ENCODE data around the gene SPNS2.
"Not testable (repeated sequence)": the region's sequence is repeated elsewhere in the genome, so short reads cannot be mapped to it uniquely, and the experiment has no call there.

Gene SPNS2

GRCh38 chr17:4577386-4577993, 78.8 kb downstream of the SPNS2 start:
- DNase-seq = no peak

DNA sequence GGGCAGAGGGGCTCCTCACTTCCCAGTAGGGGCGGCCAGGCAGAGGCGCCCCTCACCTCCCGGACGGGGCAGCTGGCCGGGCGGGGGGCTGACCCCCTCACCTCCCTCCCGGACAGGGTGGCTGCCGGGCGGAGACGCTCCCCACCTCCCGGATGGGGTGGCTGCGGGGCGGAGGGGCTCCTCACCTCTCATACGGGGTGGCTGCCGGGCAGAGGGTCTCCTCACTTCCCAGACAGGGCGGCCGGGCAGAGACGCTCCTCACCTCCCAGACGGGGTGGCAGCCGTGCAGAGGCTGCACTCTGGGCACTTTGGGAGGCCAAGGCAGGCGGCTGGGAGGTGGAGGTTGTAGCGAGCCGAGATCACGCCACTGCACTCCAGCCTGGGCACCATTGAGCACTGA, 79.7 kb downstream of the SPNS2 start:
- not testable (repeated sequence) for DNase-seq

DNA sequence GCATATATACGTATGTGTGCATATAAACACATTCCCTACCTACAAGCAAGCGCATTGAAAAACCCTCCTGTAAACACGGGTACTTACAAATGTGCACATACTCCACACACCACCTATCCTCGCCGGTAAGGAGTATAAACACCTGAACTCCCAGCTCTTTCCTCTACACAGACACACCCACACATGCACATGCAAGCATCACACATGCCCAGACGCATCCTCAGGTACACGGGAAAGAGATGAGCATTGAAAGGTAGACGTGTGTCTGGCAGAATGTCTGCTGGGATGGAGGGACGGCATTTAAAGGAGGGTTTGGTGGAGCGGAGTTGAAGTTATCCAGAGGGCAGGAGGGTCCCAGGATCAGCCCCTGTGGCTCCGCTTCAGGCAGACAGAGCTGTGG, 81.0 kb downstream of the SPNS2 start:
- DNase-seq = no peak

DNA sequence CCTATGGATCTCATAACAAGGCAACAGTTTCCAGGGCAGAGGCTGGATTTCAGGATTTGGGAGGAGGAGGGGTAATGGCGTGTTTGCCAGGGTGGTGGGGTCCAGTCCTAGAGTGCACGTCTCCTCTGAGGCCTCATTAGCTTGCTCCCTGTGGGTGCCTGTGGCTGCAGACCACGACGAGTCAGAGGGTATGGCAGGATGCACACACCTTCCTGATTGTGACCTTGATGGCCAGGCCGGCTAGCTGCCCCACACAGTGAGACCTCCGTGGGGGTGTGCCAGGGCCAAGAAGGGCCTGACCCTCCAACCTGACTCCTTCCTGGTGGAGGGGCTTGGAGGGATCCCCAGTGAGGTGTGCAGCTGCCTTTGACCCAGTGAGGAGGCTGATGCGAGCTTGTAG, 81.6 kb downstream of the SPNS2 start:
- DNase-seq = no peak

DNA sequence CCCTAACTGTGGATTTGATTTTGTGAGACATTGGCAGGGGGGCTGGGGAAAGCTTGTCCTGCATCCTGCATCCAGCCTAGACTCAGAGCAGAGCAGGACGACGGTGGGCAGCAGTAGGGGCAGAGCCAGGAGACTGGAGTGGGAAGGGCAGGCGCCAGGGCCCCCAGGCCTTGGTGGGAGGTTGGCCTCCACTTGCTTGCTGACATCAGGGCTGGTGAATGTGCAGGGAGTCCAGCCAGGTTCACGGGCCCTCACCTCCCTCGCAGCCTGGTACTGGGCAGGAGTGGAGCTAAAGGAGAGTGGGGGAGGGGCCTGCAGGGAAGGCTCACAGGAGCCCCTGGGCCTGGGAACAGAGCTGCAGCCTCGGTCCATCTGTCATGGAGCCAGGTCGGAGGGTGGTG, 83.4 kb downstream of the SPNS2 start:
- no peak for DNase-seq

GRCh38 chr17:4582691-4583090, 84.0 kb downstream of the SPNS2 start:
- no peak for DNase-seq

DNA sequence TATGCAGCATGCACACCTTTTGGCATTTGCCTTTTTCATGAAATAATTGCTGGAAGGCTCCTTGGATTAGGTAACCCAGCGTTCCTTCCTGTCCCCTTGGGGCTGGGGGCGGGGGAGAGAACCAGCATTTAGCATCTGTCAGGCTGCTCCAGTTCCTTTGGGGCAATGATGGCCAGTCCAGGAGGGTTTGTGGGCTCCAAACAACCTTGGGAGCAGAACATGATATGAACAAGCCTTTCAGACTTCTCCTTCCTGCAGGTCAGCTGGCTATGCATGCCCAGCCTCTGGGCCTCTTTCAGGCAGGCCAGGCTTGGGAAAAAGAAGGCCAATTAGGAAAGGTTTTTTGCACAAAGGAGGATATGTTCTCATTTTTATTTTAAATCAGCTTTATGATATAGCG, 84.5 kb downstream of the SPNS2 start:
- no peak for DNase-seq

- no peak for DNase-seq
Observed at GRCh38 chr17:4583782-4584100, 85.1 kb downstream of the SPNS2 start.

- DNase-seq = no peak
Observed at GRCh38 chr17:4584101-4584916, 85.6 kb downstream of the SPNS2 start, which contains the start of gene SMTNL2. TSS of gene SMTNL2 (plus strand) at chr17:4584529. CDS start at chr17:4584606, 77 bp downstream.

DNA sequence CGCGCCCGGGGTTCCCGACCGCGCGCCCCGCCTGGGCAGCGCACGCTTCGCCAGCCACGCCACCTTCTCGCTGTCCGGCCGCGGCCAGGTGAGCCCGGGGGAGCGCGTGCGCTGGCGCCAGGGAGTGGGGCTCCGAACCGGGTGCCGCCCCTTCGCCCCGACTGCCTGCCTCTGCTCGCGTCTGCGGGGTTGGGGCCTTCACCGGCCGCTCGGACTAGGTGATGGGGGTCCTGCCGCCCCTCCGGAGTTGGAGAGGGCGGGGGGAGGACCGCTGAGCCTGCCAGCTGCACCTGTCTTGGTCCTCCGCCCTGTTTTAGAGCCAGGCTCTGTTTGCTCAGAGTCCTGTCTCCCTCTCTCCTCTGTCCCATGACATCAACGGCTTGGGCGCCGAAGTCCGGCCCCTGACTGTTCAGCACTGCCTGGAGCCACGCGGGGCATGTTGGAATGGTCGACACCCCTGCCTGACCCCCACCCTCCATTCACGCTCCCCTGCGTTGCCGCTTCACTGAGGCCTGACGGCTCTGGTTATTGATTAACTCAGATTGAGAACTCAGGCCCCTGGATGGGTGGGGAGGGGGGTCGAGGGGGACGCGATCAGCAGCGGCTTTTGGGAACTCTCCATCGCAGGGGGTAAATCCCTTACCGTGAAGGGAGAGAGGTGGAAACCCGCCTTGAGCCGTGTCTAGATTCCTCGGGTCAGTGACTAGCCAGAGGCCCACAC, 86.4 kb downstream of the SPNS2 start:
- DNase-seq = no peak

GRCh38 chr17:4585638-4585994, 86.9 kb downstream of the SPNS2 start:
- no peak for DNase-seq

GRCh38 chr17:4586043-4586442, 87.4 kb downstream of the SPNS2 start:
- DNase-seq = no peak

DNA sequence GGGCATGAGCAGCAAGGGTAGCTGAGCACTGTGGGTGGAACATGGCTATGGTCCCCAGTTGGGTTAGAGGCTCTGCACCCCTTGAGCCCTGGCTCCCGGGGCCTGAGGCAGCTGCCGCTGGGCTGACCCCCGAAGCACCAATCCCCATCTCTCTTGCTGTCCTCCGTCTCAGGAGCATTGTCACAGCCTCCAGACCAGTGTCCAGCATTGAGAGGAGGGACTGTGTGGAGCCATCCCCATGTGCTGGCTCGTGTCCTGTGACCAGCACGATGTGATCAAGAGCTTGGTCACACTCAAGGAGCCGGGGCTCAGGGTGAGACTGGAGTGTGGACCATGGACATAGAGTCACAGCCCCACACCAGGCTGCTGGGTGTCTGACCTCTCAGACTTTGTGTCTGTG, 88.5 kb downstream of the SPNS2 start:
- no peak for DNase-seq

GRCh38 chr17:4587803-4588202, 89.1 kb downstream of the SPNS2 start:
- DNase-seq = no peak

GRCh38 chr17:4588391-4588790, 89.7 kb downstream of the SPNS2 start:
- DNase-seq = no peak

Data from NCI-H1092 (cell line).